ENCODE data around the gene KLHL21. TPM values are rescaled to one million over a fixed set of nuclear protein-coding genes. Genes with fewer than 3 reads are reported as not detected.

Gene KLHL21
- total and polyA plus RNA-seq, 9 donors, result 14.4 to 40.4 (median 34.4) TPM

GRCh38 chr1:6580593-6581409 lies 21.9 kb downstream of the KLHL21 start:
- WGBS, 3 donors, result 30 to 38% (median 33%) methylated on average over 19 of the region's 19 CpGs
- DNase-seq, result no peak
- Histone ChIP-seq H3K4me1 (ENCODE audit: insufficient read depth) (peaks cover 4% of the 10 kb centered on the region), H3K27ac (peak overlapping the region; percentile 91 to 94), H3K36me3 (no peaks in the 10 kb centered on the region), H3K4me3 (peak overlapping the region; percentile 99), H3K27me3 (no peaks in the 10 kb centered on the region), H3K9me3 (no peaks in the 10 kb centered on the region)
- TF ChIP-seq POLR2A (IDR thresholded peaks at IDR 0.05), result no peak
- no peak for TF ChIP-seq CTCF (IDR thresholded peaks at IDR 0.05)
- TF ChIP-seq EP300 (IDR thresholded peaks at IDR 0.05), result no peak
- intact Hi-C loops (cut with DNase I), result loop anchor here in 2 of 4 donors (2.0 to 5.0 kb wide), 3 partner anchors 20 to 808 kb away; no protein-coding TSS in a partner anchor

GRCh38 chr1:6580119-6580592 lies 22.5 kb downstream of the KLHL21 start:
- intact Hi-C loops (cut with DNase I), result loop anchor here in 2 of 4 donors (2.0 to 5.0 kb wide), 3 partner anchors 21 to 808 kb away; no protein-coding TSS in a partner anchor

GRCh38 chr1:6579374-6580118 lies 23.1 kb downstream of the KLHL21 start, which contains the start of gene ZBTB48:
Gene ZBTB48 (plus strand): TSS chr1:6579994. CDS start chr1:6580610, 616 bp downstream.
- peak within 1 kb of the TSS; percentile 99 for H3K4me3 ChIP-seq
- peaks cover 4% of the 10 kb centered on the region for H3K4me1 ChIP-seq (ENCODE audit: insufficient read depth)
- H3K27ac ChIP-seq, result peak within 1 kb of the TSS; percentile 91 to 94
- TF ChIP-seq POLR2A (IDR thresholded peaks at IDR 0.05), result peak; percentile 96
- TF ChIP-seq CTCF (IDR thresholded peaks at IDR 0.05), result no peak
- peak; percentile 8 for TF ChIP-seq EP300 (IDR thresholded peaks at IDR 0.05)
- peak; percentile 100 for DNase-seq
- H3K27me3 ChIP-seq, result no peaks in the 10 kb centered on the region
- no peaks in the 10 kb centered on the region for H3K36me3 ChIP-seq
- no peaks in the 10 kb centered on the region for H3K9me3 ChIP-seq
- intact Hi-C loops (cut with DNase I), result loop anchor here in 2 of 4 donors (1.0 to 5.0 kb wide), 4 partner anchors 21 to 807 kb away; partner anchors contain the start of gene NOL9 (in 1 of the 2)
- 9 to 14% (median 12%) methylated on average over 57 to 58 of the region's 58 CpGs for WGBS, 3 donors

More at GRCh38 chr1:6580119-6580592, 22.5 kb downstream of the KLHL21 start:
- Histone ChIP-seq H3K36me3 (no peaks in the 10 kb centered on the region), H3K4me3 (peak overlapping the region; percentile 99), H3K4me1 (ENCODE audit: insufficient read depth) (peaks cover 4% of the 10 kb centered on the region), H3K9me3 (no peaks in the 10 kb centered on the region), H3K27ac (peak overlapping the region; percentile 91 to 94), H3K27me3 (no peaks in the 10 kb centered on the region)
- DNase-seq, result no peak
- TF ChIP-seq POLR2A (IDR thresholded peaks at IDR 0.05) (no peak), EP300 (IDR thresholded peaks at IDR 0.05) (no peak), CTCF (IDR thresholded peaks at IDR 0.05) (no peak)
- WGBS, 3 donors, result 0 to 1% (median 1%) methylated on average over 30 of the region's 30 CpGs

Measured in ovary (tissue), 9 donors.